ENCODE data around the gene CD38. TPM values are rescaled to one million over a fixed set of nuclear protein-coding genes. Genes with fewer than 3 reads are reported as not detected.

The CD38 gene
- total RNA-seq, 1 experiment from 2014 or later = not detected

DNA sequence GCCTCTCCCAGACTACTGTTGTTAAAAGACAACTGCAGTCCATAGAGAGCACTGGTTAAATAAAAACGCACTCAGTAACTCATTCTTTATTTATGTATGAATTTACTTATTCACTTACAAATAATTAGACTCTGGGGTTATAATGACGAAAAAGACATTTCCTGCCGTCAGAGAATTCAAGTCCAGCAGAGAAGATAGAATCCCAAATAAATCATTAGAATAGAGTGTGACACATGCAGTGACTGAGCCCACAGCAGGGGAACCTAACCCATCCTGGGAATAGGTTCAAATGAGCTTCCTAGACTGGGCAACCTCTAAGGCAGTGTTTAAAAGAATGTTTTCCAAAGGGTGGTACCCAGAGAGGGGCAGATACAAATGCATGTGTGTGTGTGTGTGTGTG, 106.5 kb downstream of the CD38 start:
- POLR2A ChIA-PET = no interaction called here
- Mint-ChIP-seq H3K36me3 (ENCODE audit: insufficient read depth, unreplicated experiment) (no peaks in the 10 kb centered on the region), H3K4me3 (ENCODE audit: unreplicated experiment) (no peak overlapping the region), H3K27me3 (ENCODE audit: insufficient read depth, unreplicated experiment) (no peaks in the 10 kb centered on the region), H3K27ac (ENCODE audit: low read depth, unreplicated experiment) (no peak overlapping the region), H3K4me1 (ENCODE audit: insufficient read depth, unreplicated experiment) (peaks cover 5% of the 10 kb centered on the region), H3K9me3 (ENCODE audit: unreplicated experiment) (no peaks in the 10 kb centered on the region)
- TF ChIP-seq CTCF (IDR thresholded peaks at IDR 0.05; ENCODE audit: unreplicated experiment) = no peak
- no peak for DNase-seq (ENCODE audit: unreplicated experiment)
- CTCF ChIA-PET = interaction anchor here (1.5 to 6.5 kb wide), 2 partner anchors 19 to 66 kb away, joined by 3 to 357 read pairs; no protein-coding TSS in a partner anchor
- intact Hi-C loops (cut with micrococcal nuclease) = loop anchor here (5.0 to 10.0 kb wide), 2 partner anchors 53 to 380 kb away; partner anchors contain the start of gene FGFBP1
- BruUV-seq (replicated peaks) = no TSS peak

DNA sequence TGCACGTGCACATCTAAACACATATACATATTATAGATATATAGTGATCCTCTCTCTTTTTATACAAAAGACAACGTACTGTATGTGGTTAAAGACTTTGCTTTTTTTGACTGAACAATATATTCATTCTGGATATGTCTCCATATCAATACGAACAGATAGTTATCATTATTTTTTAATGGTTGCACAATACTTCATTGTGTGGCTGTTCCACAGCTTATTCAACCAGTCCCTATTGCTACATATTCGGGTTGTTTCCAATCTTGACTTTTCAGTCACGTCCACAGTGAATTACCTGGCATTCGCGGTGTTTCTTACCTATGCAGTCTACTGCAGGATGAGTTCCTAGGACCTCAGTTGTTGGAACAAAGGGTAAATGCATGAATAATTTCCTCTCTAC, 107.3 kb downstream of the CD38 start:
- H3K27me3 Mint-ChIP-seq (ENCODE audit: insufficient read depth, unreplicated experiment) = no peaks in the 10 kb centered on the region
- no peaks in the 10 kb centered on the region for H3K9me3 Mint-ChIP-seq (ENCODE audit: unreplicated experiment)
- no TSS peak for BruUV-seq (replicated peaks)
- no peak for DNase-seq (ENCODE audit: unreplicated experiment)
- POLR2A ChIA-PET = no interaction called here
- no peak for TF ChIP-seq CTCF (IDR thresholded peaks at IDR 0.05; ENCODE audit: unreplicated experiment)
- no peak overlapping the region for H3K27ac Mint-ChIP-seq (ENCODE audit: low read depth, unreplicated experiment)
- peaks cover 5% of the 10 kb centered on the region for H3K4me1 Mint-ChIP-seq (ENCODE audit: insufficient read depth, unreplicated experiment)
- H3K4me3 Mint-ChIP-seq (ENCODE audit: unreplicated experiment) = no peak overlapping the region
- CTCF ChIA-PET = interaction anchor here (1.5 to 6.5 kb wide), 2 partner anchors 18 to 66 kb away, joined by 3 to 357 read pairs; no protein-coding TSS in a partner anchor
- intact Hi-C loops (cut with micrococcal nuclease) = loop anchor here (10.0 kb wide), 1 partner anchor 379 kb away; no protein-coding TSS in a partner anchor
- H3K36me3 Mint-ChIP-seq (ENCODE audit: insufficient read depth, unreplicated experiment) = no peaks in the 10 kb centered on the region

GRCh38 chr4:15888515-15888914, 110.4 kb downstream of the CD38 start:
- CTCF ChIA-PET = interaction anchor here (1.0 to 1.6 kb wide), 2 partner anchors 68 to 83 kb away, joined by 4 to 23 read pairs; no protein-coding TSS in a partner anchor
- no peaks in the 10 kb centered on the region for H3K9me3 Mint-ChIP-seq (ENCODE audit: unreplicated experiment)
- H3K4me3 Mint-ChIP-seq (ENCODE audit: unreplicated experiment) = no peak overlapping the region
- H3K36me3 Mint-ChIP-seq (ENCODE audit: insufficient read depth, unreplicated experiment) = no peaks in the 10 kb centered on the region
- intact Hi-C loops (cut with micrococcal nuclease) = loop anchor here (10.0 kb wide), 1 partner anchor 376 kb away; no protein-coding TSS in a partner anchor
- TF ChIP-seq CTCF (IDR thresholded peaks at IDR 0.05; ENCODE audit: unreplicated experiment) = no peak
- H3K27ac Mint-ChIP-seq (ENCODE audit: low read depth, unreplicated experiment) = no peak overlapping the region
- no peak for DNase-seq (ENCODE audit: unreplicated experiment)
- H3K27me3 Mint-ChIP-seq (ENCODE audit: insufficient read depth, unreplicated experiment) = no peaks in the 10 kb centered on the region
- POLR2A ChIA-PET = no interaction called here
- BruUV-seq (replicated peaks) = no TSS peak
- peaks cover 7% of the 10 kb centered on the region for H3K4me1 Mint-ChIP-seq (ENCODE audit: insufficient read depth, unreplicated experiment)

- BruUV-seq (replicated peaks) = no TSS peak
- Mint-ChIP-seq H3K4me3 (ENCODE audit: unreplicated experiment) (no peak overlapping the region), H3K9me3 (ENCODE audit: unreplicated experiment) (no peaks in the 10 kb centered on the region), H3K27ac (ENCODE audit: low read depth, unreplicated experiment) (no peak overlapping the region), H3K4me1 (ENCODE audit: insufficient read depth, unreplicated experiment) (peaks cover 18% of the 10 kb centered on the region), H3K36me3 (ENCODE audit: insufficient read depth, unreplicated experiment) (no peaks in the 10 kb centered on the region), H3K27me3 (ENCODE audit: insufficient read depth, unreplicated experiment) (no peaks in the 10 kb centered on the region)
- ChIA-PET CTCF (interaction anchor here (0.6 to 1.3 kb wide), 7 partner anchors 8 to 964 kb away, joined by 3 to 9 read pairs (median 4); no protein-coding TSS in a partner anchor), POLR2A (interaction anchor here (0.5 kb wide), 1 partner anchor 26 kb away, joined by 3 read pairs; no protein-coding TSS in a partner anchor)
- TF ChIP-seq CTCF (IDR thresholded peaks at IDR 0.05; ENCODE audit: unreplicated experiment) = no peak
- no peak for DNase-seq (ENCODE audit: unreplicated experiment)
- intact Hi-C loops (cut with micrococcal nuclease) = no loop called here
Measured at GRCh38 chr4:15890246-15890829, 112.2 kb downstream of the CD38 start.

Data from MCF 10A (cell line).